Effector CD4-positive, alpha-beta T cell (primary cell): ENCODE results near the gene GJB4.

Experiments
- DNase-seq: peaks from one replicate; pipeline ENCODE4 v3.0.0-alpha.2; 2020

GJB4 gene

GRCh38 chr1:34779005-34779404 lies 19.5 kb downstream of the GJB4 start:
- DNase-seq, result no peak

DNA sequence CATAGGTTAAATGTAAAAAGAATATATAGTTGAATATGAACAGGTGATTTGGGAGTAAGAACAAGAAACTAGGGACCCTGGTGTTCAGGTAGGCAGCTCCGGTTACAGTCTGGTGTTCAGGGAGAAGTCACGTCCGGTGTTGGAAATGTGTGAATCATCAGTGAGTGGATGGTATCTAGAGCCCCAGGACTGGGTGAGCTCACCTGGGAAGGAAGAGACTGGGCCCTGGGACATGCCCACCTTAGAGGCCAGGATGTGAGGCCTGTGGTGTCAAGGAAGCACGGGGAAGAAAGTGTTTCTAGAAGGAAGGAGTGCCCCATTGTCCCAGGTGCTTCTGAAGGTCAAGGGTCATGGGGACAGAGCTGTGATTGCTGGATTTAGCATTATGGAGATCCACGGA lies 20.0 kb downstream of the GJB4 start:
- DNase-seq, result no peak

- no peak for DNase-seq
These were observed 20.4 kb downstream of the GJB4 start for GRCh38 chr1:34779962-34780361.

- DNase-seq, result no peak
These were observed 21.0 kb downstream of the GJB4 start for GRCh38 chr1:34780528-34780927.

DNA sequence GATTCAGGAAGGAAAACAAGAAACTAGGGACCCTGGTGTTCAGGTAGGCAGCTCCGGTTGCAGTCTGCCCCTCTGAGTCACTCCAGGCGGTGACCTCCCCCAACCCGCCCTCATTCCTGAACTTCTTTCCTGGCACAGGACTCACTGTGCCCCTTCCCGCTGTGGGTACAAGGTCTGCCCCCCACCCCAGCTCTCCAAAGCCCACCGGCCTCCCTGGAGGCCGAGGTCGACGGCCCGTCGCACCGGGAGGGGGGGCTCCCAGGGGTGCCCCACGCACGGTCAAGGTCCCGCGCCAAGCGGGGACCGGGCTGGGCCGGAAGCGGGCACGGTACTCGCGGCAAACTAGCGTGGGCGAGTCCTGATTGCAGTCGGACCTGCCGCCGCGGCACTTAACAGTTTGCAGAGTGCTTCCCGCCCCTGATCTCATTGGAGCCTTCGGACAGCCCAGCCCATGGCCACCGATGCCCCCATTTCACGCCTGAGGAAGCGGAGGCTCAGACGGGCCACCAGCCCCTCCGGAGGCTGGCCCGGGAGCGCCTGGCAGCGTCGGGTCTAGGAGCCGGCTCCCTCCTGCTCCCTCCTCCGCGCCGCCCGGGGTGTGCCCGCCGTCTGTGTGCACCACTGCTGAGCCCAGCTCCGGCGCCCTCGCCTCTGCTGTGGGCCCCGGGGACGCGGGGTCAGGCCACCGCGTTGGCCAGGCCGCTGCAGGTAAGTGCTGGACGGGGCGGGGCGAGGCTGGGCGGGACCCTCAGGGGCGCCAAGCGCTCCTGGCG lies 21.7 kb downstream of the GJB4 start, which contains the start of gene GJB3:
Gene GJB3 (plus strand): TSS at position 144 of the 773 bp plus-strand sequence. CDS start 3,549 bp downstream, outside the sequence.
- no peak for DNase-seq

GRCh38 chr1:34781844-34782391 lies 22.4 kb downstream of the GJB4 start:
- DNase-seq, result no peak

GRCh38 chr1:34784751-34785221 lies 25.2 kb downstream of the GJB4 start:
- DNase-seq, result no peak

- no peak for DNase-seq
These were observed 25.8 kb downstream of the GJB4 start for GRCh38 chr1:34785231-34785874.

DNA sequence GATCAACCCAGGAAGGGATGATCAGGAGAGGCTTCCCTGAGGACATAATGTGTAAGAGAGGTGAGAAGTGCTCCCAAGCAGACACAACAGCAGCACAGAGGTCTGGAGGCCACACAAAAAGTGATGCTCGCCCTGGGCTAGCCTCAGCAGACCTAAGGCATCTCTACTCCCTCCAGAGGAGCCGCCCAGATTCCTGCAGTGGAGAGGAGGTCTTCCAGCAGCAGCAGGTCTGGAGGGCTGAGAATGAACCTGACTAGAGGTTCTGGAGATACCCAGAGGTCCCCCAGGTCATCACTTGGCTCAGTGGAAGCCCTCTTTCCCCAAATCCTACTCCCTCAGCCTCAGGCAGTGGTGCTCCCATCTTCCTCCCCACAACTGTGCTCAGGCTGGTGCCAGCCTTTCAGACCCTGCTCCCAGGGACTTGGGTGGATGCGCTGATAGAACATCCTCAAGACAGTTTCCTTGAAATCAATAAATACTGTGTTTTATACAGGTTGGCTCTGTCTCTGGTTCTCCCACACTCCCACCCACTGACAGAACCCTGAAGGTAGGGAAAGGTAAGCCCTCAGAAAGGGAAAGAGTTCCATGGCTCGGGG lies 26.4 kb downstream of the GJB4 start:
- DNase-seq, result no peak

- DNase-seq, result peak; percentile 32
These were observed 27.2 kb downstream of the GJB4 start for GRCh38 chr1:34786521-34787325.

- no peak for DNase-seq
These were observed 28.2 kb downstream of the GJB4 start for GRCh38 chr1:34787461-34788420.

- DNase-seq, result no peak
These were observed 31.4 kb downstream of the GJB4 start for GRCh38 chr1:34790985-34791384.

DNA sequence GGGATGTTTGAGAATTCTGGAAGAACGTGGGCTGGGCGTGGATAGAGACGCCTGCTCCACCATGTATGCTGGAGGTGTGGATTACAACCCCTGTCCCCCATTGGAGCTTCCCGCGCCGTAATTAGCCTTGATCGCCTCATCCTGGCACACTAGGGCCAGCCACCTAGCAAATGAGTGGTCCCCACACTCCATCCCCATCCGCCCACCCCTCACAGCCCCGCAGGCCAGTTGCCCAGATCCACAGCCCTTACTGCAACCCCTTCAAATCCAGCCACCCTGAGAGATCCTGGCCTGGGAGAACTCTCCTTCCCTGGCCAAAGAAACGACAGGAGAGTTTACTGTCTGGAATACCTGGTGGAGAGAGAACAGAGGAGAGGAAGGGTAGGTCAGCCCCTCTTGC lies 32.9 kb downstream of the GJB4 start:
- no peak for DNase-seq

DNA sequence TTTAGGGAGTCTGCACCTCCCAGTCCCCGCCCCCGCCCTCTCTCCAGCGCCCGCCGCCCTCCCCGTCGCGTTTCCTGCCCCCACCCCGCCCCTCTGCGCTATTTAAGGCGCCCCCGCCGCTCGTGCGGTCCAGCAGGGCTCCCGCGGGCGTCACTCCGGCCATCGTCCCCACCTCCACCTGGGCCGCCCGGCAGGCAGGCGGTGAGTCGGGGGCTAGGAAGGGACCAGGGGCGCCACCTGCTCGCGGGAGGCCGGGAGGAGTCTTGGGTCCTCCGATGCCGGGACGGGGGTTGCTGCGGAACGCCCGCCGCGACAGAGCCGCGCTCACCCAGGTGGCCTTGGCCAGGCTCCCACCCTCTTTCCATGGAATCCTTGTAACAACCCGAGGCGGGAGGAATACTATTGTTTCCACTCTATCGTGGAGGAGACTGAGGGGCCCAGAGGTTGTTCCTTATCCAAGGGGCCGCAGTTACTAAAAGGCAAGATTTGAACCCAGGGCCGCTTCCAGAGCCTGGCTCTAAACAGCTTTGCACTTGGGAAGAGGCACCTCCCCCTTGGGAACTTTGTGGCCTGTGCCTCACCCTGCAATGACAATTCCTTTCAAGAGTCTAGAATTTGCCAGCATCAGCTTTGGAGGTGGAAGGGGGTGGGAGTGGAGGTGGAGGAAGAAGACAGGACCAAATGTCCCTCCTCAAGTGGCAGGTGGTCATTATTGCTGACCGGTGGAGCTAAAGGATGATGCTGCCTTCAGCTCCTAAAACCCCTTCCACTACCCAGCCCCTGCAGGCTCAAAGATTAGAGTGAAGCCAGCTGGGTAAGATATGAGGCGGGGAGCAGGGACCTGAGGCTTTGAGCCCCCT lies 33.6 kb downstream of the GJB4 start, which contains the start of gene GJA4:
Gene GJA4 (plus strand): TSS at position 132 of the 860 bp plus-strand sequence. CDS start 1,215 bp downstream, outside the sequence.
- no peak for DNase-seq

DNA sequence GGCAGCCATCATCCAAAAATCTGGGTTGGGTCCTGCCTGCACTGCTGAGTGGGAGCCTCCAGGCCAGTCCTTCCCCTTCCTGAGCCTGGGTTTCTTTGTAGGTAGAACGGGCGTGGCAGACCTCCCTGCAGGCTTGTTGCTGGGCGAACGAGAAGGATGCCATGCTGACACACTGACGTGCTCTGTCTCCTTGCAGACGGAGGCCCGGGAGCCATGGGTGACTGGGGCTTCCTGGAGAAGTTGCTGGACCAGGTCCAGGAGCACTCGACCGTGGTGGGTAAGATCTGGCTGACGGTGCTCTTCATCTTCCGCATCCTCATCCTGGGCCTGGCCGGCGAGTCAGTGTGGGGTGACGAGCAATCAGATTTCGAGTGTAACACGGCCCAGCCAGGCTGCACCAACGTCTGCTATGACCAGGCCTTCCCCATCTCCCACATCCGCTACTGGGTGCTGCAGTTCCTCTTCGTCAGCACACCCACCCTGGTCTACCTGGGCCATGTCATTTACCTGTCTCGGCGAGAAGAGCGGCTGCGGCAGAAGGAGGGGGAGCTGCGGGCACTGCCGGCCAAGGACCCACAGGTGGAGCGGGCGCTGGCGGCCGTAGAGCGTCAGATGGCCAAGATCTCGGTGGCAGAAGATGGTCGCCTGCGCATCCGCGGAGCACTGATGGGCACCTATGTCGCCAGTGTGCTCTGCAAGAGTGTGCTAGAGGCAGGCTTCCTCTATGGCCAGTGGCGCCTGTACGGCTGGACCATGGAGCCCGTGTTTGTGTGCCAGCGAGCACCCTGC lies 34.7 kb downstream of the GJB4 start:
- DNase-seq, result no peak

- no peak for DNase-seq
These were observed 35.2 kb downstream of the GJB4 start for GRCh38 chr1:34794790-34795180.

DNA sequence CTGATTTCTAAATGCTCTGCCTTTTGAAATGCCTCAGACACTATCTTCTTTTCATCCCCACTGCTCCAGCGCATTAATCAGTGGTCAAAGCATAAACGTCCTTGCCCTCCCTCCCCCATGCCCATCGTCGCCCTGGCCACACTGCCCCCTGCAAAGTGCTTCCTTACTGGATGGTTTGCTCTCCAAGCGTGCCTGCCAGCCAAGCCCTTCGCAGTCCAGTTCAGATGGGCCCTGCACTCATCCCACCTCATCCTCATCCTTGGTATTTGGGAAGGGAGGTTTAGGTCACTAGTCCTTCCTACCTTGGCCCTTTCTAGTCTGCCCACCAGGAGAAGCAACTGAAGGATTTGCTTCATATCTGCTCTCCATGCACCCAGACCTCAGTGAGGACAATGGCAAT lies 36.4 kb downstream of the GJB4 start:
- no peak for DNase-seq

DNA sequence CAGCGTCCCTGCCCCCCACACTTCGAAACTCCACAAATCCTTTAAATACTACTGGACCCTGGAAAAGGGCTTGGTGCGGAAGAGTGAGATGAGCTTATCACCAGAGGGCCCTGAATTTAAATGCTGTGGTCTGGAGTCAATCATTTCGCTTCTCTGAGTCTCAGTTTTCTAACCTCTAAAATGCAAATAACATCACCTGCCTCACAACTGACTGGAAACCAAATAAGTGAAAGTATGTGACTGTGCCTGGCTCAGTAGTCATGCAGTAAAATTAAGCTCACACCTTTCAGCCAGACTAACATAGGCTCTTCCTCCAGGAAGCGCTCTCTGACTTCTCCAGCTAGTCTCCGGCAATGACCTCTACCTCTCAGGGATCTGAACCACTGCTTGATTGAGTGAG lies 37.5 kb downstream of the GJB4 start:
- DNase-seq, result no peak

- no peak for DNase-seq
These were observed 40.7 kb downstream of the GJB4 start for GRCh38 chr1:34800214-34800613.
